GM19351 (cell line): ENCODE results near the gene SECISBP2.
"Not testable (repeated sequence)": the region's sequence is repeated elsewhere in the genome, so short reads cannot be mapped to it uniquely, and the experiment has no call there.

Experiments
- ATAC-seq: cut with Tn5 transposase; IDR thresholded peaks from one replicate; pipeline ENCODE4 v1.9.1; 2021; ENCODE audit warnings: mild to moderate bottlenecking, moderate library complexity; ENCODE audit not compliant: unreplicated experiment

Gene SECISBP2

GRCh38 chr9:89363921-89364665, 45.8 kb downstream of the SECISBP2 start:
- ATAC-seq = no peak

GRCh38 chr9:89364666-89365531, 46.6 kb downstream of the SECISBP2 start:
- no peak for ATAC-seq

GRCh38 chr9:89365532-89365912, 47.2 kb downstream of the SECISBP2 start:
- ATAC-seq = no peak

- ATAC-seq = no peak
These were observed 48.4 kb downstream of the SECISBP2 start for GRCh38 chr9:89366711-89367110.

GRCh38 chr9:89367281-89367680, 49.0 kb downstream of the SECISBP2 start:
- no peak for ATAC-seq

- ATAC-seq = no peak
These were observed 49.6 kb downstream of the SECISBP2 start for GRCh38 chr9:89367726-89368437.

- ATAC-seq = no peak
These were observed 50.2 kb downstream of the SECISBP2 start for GRCh38 chr9:89368550-89368949.

GRCh38 chr9:89368978-89369377, 50.7 kb downstream of the SECISBP2 start:
- ATAC-seq = no peak

- ATAC-seq = no peak
These were observed 52.3 kb downstream of the SECISBP2 start for GRCh38 chr9:89370593-89370992.

GRCh38 chr9:89371791-89372190, 53.5 kb downstream of the SECISBP2 start:
- not testable (repeated sequence) for ATAC-seq

- ATAC-seq = no peak
These were observed 54.0 kb downstream of the SECISBP2 start for GRCh38 chr9:89372230-89372816.

- no peak for ATAC-seq
These were observed 54.7 kb downstream of the SECISBP2 start for GRCh38 chr9:89372979-89373378.

- ATAC-seq = no peak
These were observed 55.9 kb downstream of the SECISBP2 start for GRCh38 chr9:89374176-89374575.

GRCh38 chr9:89375191-89375760, 57.0 kb downstream of the SECISBP2 start:
- ATAC-seq = peak; percentile 70

GRCh38 chr9:89376286-89376685, 58.0 kb downstream of the SECISBP2 start:
- no peak for ATAC-seq

- ATAC-seq = no peak
These were observed 58.5 kb downstream of the SECISBP2 start for GRCh38 chr9:89376741-89377351.

GRCh38 chr9:89377411-89377810, 59.1 kb downstream of the SECISBP2 start:
- ATAC-seq = no peak

- no peak for ATAC-seq
These were observed 60.2 kb downstream of the SECISBP2 start for GRCh38 chr9:89378541-89378940.

GRCh38 chr9:89379031-89379430, 60.7 kb downstream of the SECISBP2 start:
- ATAC-seq = no peak

GRCh38 chr9:89379508-89380115, 61.3 kb downstream of the SECISBP2 start:
- no peak for ATAC-seq
